Body of pancreas (tissue), 4 donors: ENCODE results near the gene NCR2.

Experiments used
- CTCF ChIP-seq, 7 experiments: fragments of 450-650 bp in 4 of 7; fragments of 200-600 bp in 3 of 7; sonication (generic) in 3 of 7; IDR thresholded peaks; one replicate each; pipeline ENCODE4 v1.5.1; 2016 to 2019; ENCODE audit warnings: antibody characterized with exemption in 7 of 7
- POLR2A ChIP-seq, 3 donors: fragments of 450-650 bp; IDR thresholded peaks; one replicate each; pipeline ENCODE4 v1.6.1; 2016; ENCODE audit warnings: antibody characterized with exemption in 3 of 3, mild to moderate bottlenecking in 2 of 3

GRCh38 chr6:41359617-41360313 is 24.4 kb downstream of the NCR2 start:
- no peak for TF ChIP-seq CTCF (IDR thresholded peaks at IDR 0.05)
- TF ChIP-seq POLR2A (IDR thresholded peaks at IDR 0.05), result no peak
